PFSK-1 (cell line): ENCODE data around the gene DMRTC2.

Source experiments
- POLR2AphosphoS5 ChIP-seq: IDR thresholded peaks from 2 replicates; pipeline ENCODE4 v1.6.1; 2012; ENCODE audit warnings: low read depth, mild to moderate bottlenecking, control low read depth, low read length, moderate library complexity
- SIN3A ChIP-seq: IDR thresholded peaks from 2 replicates; pipeline ENCODE4 v1.6.1; 2012; ENCODE audit warnings: mild to moderate bottlenecking, low read length, moderate library complexity, borderline replicate concordance; ENCODE audit not compliant: insufficient read depth
- TAF1 ChIP-seq: IDR thresholded peaks from 2 replicates; pipeline ENCODE4 v1.6.1; 2012; ENCODE audit warnings: low read length, control low read depth, borderline replicate concordance; ENCODE audit not compliant: insufficient read depth

DNA sequence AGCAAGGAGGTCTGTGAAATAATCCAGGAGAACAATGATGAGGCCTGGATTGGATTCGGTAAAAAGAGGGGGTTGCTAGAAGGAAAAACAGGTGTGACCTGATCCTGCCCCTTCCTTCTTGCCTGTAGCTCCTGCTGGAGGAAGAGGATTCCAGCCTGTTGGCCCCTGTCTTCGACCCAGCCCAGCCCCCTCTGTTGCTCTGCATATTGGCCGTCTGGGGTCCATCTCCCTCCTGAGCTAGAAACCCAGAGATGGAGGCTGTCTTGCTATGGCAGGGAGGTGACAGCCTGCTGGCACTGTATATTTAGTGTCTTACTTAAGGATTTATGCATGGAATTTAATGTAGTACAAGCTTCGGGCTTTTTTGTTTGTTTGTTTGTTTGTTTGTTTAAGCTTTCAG is 6.6 kb downstream of the DMRTC2 start:
- TF ChIP-seq POLR2AphosphoS5 = no peak
- TF ChIP-seq SIN3A = no peak
- TF ChIP-seq TAF1 = no peak
